Lung microvascular endothelial cell (primary cell): Measurements from ENCODE around the gene ZNF438. TPM values are rescaled to one million over a fixed set of nuclear protein-coding genes. Genes with fewer than 3 reads are reported as not detected.
"Not testable (repeated sequence)": the region's sequence is repeated elsewhere in the genome, so short reads cannot be mapped to it uniquely, and the experiment has no call there.

ENCODE experiments used
- DNase-seq, 2 donors: peaks; one replicate each; pipeline versions ENCODE4 v3.0.0 to v3.0.0-alpha.2; 2010; ENCODE audit warnings: low read depth in 2 of 2
- total RNA-seq: library from RNA; depleted of rRNA; stranded (reverse); fragments of >200 nt; gene quantifications from 2 replicates; pipeline ENCODE4 v1.2.1, GENCODE V29; 2014

The ZNF438 gene
- total RNA-seq, 1 donor from 2014 or later = 2.6 TPM

- peak; percentile 82 to 92 for DNase-seq
These were observed 219.4 kb downstream of the ZNF438 start for GRCh38 chr10:30812018-30812851.

- peak in 1 of 2 donors; percentile 75 for DNase-seq
These were observed 220.2 kb downstream of the ZNF438 start for GRCh38 chr10:30811276-30812017.

- DNase-seq = no peak
These were observed 221.2 kb downstream of the ZNF438 start for GRCh38 chr10:30810416-30810815.

DNA sequence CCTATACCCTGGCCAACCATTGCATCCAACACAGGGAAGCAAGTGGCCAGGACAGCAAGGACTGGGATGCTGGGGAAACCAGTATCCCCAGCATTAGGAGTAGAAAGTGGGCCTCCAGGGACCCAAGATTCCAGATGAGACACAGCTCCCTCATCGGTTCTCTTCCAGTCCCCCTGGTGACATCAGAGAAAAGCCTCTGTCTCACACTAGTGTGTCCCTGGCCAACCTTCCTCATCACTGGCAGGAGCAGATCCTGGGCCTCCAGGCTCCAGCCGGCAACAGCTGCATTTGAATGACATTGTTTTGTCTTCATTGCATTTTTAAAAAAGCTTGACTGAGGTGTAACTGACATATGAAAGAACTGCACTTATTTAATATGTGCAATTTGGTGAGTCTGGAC lies 224.8 kb downstream of the ZNF438 start:
- no peak for DNase-seq

GRCh38 chr10:30805061-30805460 lies 226.6 kb downstream of the ZNF438 start:
- no peak for DNase-seq

DNA sequence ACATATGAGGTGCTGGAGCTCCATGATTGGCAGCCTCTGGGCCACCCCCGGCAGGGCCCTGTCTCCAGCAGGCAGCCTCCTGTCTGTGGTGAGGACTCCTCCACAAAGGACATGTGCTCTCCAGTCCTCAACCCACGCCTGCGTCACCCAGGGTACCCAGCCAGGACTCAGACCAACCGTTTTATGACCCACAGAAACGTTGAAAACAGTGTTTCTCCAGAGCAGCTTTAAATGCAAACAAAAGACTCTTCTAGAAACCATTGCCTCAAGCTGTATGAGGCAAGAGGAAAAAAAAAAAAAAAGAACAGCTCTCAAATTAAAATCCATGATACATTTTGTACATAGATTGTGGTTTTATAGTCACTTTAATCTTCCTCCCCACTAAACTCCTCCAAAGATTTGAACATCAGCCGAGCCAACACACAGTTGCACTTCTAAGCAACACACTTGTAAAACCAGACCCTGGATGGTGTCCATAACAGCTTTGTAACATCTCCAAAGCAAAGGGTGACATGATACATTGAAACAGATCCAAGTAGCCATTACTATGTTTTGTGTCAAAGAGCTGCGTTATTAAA lies 227.1 kb downstream of the ZNF438 start:
- DNase-seq = no peak

DNA sequence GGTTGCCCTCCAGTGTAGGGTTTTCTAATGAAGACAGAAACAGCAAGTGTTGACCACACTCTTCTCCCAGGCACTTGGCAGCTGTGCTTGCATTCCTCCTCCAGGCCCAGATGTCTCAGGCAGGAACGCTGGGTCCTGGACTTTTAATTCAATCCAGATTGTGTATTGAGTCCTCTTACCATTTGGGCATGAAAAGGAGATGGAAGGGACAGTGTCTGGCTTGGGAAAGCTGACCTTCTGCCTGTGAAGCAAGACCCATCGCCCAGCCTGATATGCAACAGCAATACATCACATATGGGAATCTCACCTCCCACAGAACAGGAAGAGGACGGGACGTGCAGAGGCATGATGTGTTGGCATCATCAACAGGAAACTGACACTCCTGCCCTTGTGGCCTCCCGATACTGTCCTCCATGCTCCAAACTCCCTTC lies 227.8 kb downstream of the ZNF438 start:
- peak; percentile 65 to 82 for DNase-seq

DNA sequence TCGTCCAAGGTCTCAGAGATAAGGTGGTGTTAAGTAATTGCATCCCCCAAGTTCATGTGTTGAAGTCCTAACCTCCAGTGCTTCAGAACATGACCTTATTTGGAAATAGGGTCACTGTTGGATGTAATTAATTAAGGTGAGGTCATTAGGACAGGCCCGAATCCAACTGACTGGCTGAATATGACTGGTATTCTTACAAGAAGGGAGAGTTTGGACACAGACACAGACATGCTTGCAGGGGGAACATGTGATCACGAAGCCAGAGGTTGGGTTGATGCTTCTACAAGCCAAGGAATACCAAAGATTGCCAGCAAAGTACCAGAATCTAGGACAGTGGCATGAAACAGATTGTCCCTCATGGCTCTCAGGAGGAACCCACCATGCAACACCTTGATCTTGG lies 228.6 kb downstream of the ZNF438 start:
- DNase-seq = no peak

DNA sequence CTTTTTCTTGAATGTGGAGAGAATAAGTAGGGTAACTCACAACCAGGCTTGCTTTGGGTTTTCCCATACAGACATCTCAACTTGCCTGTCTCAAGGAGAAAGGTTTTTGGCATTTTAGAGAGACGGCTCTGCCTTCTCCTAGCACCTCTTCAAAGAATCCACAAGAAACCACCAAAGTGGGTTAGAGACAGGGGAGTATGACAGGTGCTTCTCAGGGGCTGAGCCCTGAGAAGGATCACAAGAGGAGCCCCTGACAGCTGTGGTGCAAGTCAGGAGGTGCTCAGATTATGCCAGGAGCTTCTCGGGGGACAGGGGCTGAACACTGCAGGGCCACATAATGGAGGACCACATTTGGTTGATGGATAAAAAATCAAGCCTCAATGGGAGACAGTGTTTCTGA lies 231.3 kb downstream of the ZNF438 start:
- DNase-seq = no peak

GRCh38 chr10:30798646-30799185 lies 232.9 kb downstream of the ZNF438 start:
- no peak for DNase-seq

DNA sequence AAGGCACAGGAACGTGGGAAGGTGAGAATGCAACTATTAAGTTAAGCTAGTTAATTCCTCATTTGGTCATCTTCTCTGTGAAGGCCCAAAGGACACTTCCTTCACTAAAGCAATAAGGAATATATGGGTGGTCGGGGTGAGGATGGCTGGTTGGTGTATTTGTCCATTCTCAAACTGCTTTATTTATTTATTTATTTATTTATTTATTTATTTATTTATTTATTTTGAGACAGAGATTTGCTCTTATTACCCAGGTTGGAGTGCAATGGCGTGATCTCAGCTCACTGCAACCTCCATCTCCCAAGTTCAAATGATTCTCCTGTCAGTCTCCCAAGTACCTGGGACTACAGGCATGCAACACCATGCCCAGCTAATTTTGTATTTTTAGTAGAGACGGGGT lies 236.6 kb downstream of the ZNF438 start:
- not testable (repeated sequence) for DNase-seq
